ENCODE data around the gene CSF3R. TPM values are rescaled to one million over a fixed set of nuclear protein-coding genes. Genes with fewer than 3 reads are reported as not detected.

CSF3R gene
- polyA plus RNA-seq, 1 donor from 2014 or later: not detected

- Histone ChIP-seq H3F3A (ENCODE audit: insufficient read depth, low read length, poor library complexity, severe bottlenecking) (no peaks in the 10 kb centered on the region), H3K9ac (ENCODE audit: low read length) (no peak overlapping the region), H3K9me2 (ENCODE audit: insufficient read depth, low read length) (no peaks in the 10 kb centered on the region), H3K27me3 (ENCODE audit: insufficient read depth, low read depth, low read length) (no peaks in the 10 kb centered on the region), H3K79me2 (replicated peaks; ENCODE audit: insufficient read depth, low read length) (no peaks in the 10 kb centered on the region), H3K27ac (ENCODE audit: low read length) (no peak overlapping the region), H3K4me3 (ENCODE audit: low read length) (no peak overlapping the region), H3K4me2 (ENCODE audit: low read length) (no peak overlapping the region), H3K36me3 (ENCODE audit: insufficient read depth, low read length) (no peaks in the 10 kb centered on the region), H2AFZ (ENCODE audit: low read depth, low read length) (no peak overlapping the region), H3K9me3 (ENCODE audit: low read length) (no peaks in the 10 kb centered on the region), H4K20me1 (ENCODE audit: insufficient read depth) (no peaks in the 10 kb centered on the region)
- TF ChIP-seq SMC3 (conservative IDR thresholded peaks at IDR 0.05; ENCODE audit: poor library complexity) (no peak), MXI1 (conservative IDR thresholded peaks at IDR 0.05; ENCODE audit: poor library complexity, severe bottlenecking) (no peak), EZH2 (IDR thresholded peaks at IDR 0.05; ENCODE audit: borderline replicate concordance, insufficient read depth, low read length, poor library complexity, severe bottlenecking) (no peak), REST (IDR thresholded peaks at IDR 0.05; ENCODE audit: borderline replicate concordance) (no peak), CTCF (IDR thresholded peaks at IDR 0.05; ENCODE audit: poor library complexity, severe bottlenecking) (no peak), TAF1 (IDR thresholded peaks at IDR 0.05; ENCODE audit: low read depth) (no peak), EP300 (conservative IDR thresholded peaks at IDR 0.05; ENCODE audit: poor library complexity, severe bottlenecking) (no peak), RAD21 (conservative IDR thresholded peaks at IDR 0.05) (no peak), POLR2AphosphoS5 (IDR thresholded peaks at IDR 0.05) (no peak)
These were observed 5.8 kb downstream of the CSF3R start for GRCh38 chr1:36476945-36477344.

- Histone ChIP-seq H3K9me3 (ENCODE audit: low read length) (no peaks in the 10 kb centered on the region), H4K20me1 (ENCODE audit: insufficient read depth) (no peaks in the 10 kb centered on the region), H3K36me3 (ENCODE audit: insufficient read depth, low read length) (no peaks in the 10 kb centered on the region), H2AFZ (ENCODE audit: low read depth, low read length) (no peak overlapping the region), H3K4me2 (ENCODE audit: low read length) (no peak overlapping the region), H3K9me2 (ENCODE audit: insufficient read depth, low read length) (no peaks in the 10 kb centered on the region), H3K4me3 (ENCODE audit: low read length) (no peak overlapping the region), H3K27me3 (ENCODE audit: insufficient read depth, low read depth, low read length) (no peaks in the 10 kb centered on the region), H3K9ac (ENCODE audit: low read length) (no peak overlapping the region), H3F3A (ENCODE audit: insufficient read depth, low read length, poor library complexity, severe bottlenecking) (no peaks in the 10 kb centered on the region), H3K79me2 (replicated peaks; ENCODE audit: insufficient read depth, low read length) (no peaks in the 10 kb centered on the region), H3K27ac (ENCODE audit: low read length) (no peak overlapping the region)
- TF ChIP-seq RAD21 (conservative IDR thresholded peaks at IDR 0.05) (no peak), EZH2 (IDR thresholded peaks at IDR 0.05; ENCODE audit: borderline replicate concordance, insufficient read depth, low read length, poor library complexity, severe bottlenecking) (no peak), SMC3 (conservative IDR thresholded peaks at IDR 0.05; ENCODE audit: poor library complexity) (no peak), MXI1 (conservative IDR thresholded peaks at IDR 0.05; ENCODE audit: poor library complexity, severe bottlenecking) (no peak), POLR2AphosphoS5 (IDR thresholded peaks at IDR 0.05) (no peak), EP300 (conservative IDR thresholded peaks at IDR 0.05; ENCODE audit: poor library complexity, severe bottlenecking) (no peak), REST (IDR thresholded peaks at IDR 0.05; ENCODE audit: borderline replicate concordance) (no peak), TAF1 (IDR thresholded peaks at IDR 0.05; ENCODE audit: low read depth) (no peak), CTCF (IDR thresholded peaks at IDR 0.05; ENCODE audit: poor library complexity, severe bottlenecking) (no peak)
These were observed 6.7 kb downstream of the CSF3R start for GRCh38 chr1:36475910-36476604.
